Suprapubic skin (tissue), 4 donors: ENCODE measurements around the gene RUFY4. TPM values are rescaled to one million over a fixed set of nuclear protein-coding genes. Genes with fewer than 3 reads are reported as not detected.
A peak's percentile ranks its signal among the peaks of the same experiment; 100 is the strongest.

ENCODE experiments used
- DNase-seq, 2 donors: peaks; one replicate each; pipeline ENCODE4 v3.0.0-alpha.2; 2019; ENCODE audit warnings: low spot score in 2 of 2
- H3K27ac ChIP-seq: fragments of 200-600 bp; sonication (generic); one replicate; pipeline ENCODE4 v1.5.1; 2019
- H3K27me3 ChIP-seq: fragments of 200-600 bp; sonication (generic); one replicate; pipeline ENCODE4 v1.5.1; 2019
- H3K36me3 ChIP-seq: fragments of 200-600 bp; sonication (generic); one replicate; pipeline ENCODE4 v1.5.1; 2019
- H3K4me1 ChIP-seq: fragments of 200-600 bp; sonication (generic); one replicate; pipeline ENCODE4 v1.5.1; 2019
- H3K4me3 ChIP-seq: fragments of 200-600 bp; sonication (generic); one replicate; pipeline ENCODE4 v1.5.1; 2019; ENCODE audit warnings: mild to moderate bottlenecking
- H3K9me3 ChIP-seq: fragments of 200-600 bp; sonication (generic); one replicate; pipeline ENCODE4 v1.5.1; 2019
- EP300 ChIP-seq: sonication (generic); formaldehyde crosslinking; IDR thresholded peaks from one replicate; pipeline ENCODE4 v1.6.1; 2017; ENCODE audit warnings: antibody characterized with exemption
- POLR2A ChIP-seq, 2 donors: fragments of 450-650 bp; IDR thresholded peaks; one replicate each; pipeline ENCODE4 v1.6.1; 2017; ENCODE audit warnings: antibody characterized with exemption in 2 of 2, mild to moderate bottlenecking in 2 of 2, moderate library complexity in 2 of 2
- POLR2AphosphoS5 ChIP-seq, 3 donors: sonication (generic); formaldehyde crosslinking; IDR thresholded peaks; one replicate each; pipeline ENCODE4 v1.6.1; 2017; ENCODE audit warnings: antibody characterized with exemption in 3 of 3
- whole genome bisulfite sequencing: methylation state at CpG from one replicate; pipeline ENCODE4 v1.1.5; 2018; 5-methylcytosine and 5-hydroxymethylcytosine counted together
- total RNA-seq, 4 donors: library from RNA; depleted of rRNA; stranded (reverse); fragments of >200 nt; gene quantifications; one replicate each; pipeline ENCODE4 v1.1.0, GENCODE V29; 2016
- TF ChIP-seq, protein P1 (sequence below), 2 donors: fragments of 200-600 bp in 1 of 2; fragments of 450-650 bp in 1 of 2; sonication (generic) in 1 of 2; IDR thresholded peaks; one replicate each; pipeline ENCODE4 v1.5.1; 2016 to 2019; ENCODE audit warnings: antibody characterized with exemption in 2 of 2, mild to moderate bottlenecking in 1 of 2, moderate library complexity in 1 of 2

RUFY4 gene
- total RNA-seq, 4 donors from 2014 or later: not detected

DNA sequence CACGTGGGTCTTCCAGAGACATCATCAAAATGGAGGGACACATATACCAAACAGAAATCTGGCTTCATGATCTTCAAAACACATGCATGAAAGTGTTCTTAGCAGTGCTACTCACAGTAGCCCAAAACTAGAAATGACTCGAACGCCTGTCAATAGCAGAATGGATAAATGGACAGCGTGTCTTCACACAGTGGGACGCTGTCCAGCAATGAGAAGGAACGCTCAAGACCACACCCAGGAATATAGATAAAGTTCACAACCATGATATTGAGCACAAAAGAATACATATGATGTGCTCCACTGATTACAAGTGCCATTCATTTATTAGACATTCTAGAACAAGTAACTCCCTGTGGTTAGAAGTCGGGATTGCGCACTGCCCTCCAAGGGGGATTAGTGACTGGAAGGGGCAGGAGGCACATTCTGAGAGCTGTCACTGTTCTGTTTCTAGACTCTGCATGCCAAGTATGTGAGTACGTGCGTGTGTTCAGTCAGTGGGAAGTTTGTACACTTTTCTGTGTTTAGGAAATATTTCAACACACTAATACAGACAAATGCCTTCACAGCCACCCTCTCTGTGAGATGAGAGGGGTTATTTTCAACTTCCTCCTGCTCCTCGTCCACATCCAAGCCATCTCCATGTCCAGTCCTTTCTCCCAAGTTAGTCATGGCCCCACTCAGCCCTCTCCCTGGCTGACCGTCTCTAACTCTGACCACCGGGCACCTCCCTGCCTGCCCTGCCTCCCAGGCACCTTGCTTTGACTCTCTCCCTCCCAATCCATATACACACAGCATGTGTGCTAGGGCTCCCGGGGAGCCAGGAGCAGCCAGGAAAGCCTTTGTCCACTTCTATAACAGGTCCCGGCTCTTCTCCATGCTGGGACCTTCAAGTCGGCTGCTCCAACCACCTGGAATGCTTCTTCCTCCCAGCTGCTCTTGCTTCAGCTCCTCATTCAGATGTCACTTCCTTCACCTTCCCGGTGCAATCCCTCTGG lies 39.4 kb upstream of the RUFY4 start:
- Histone ChIP-seq H3K9me3 (no peaks in the 10 kb centered on the region), H3K4me3 (no peak overlapping the region), H3K27me3 (peaks cover 6% of the 10 kb centered on the region), H3K36me3 (no peaks in the 10 kb centered on the region), H3K4me1 (peaks cover 69% of the 10 kb centered on the region), H3K27ac (no peak overlapping the region)
- DNase-seq: peak in 1 of 2 donors; percentile 43
- 59% methylated on average over 17 of the region's 17 CpGs for WGBS
- TF ChIP-seq POLR2A (IDR thresholded peaks at IDR 0.05): no peak
- TF ChIP-seq, protein P1, sequence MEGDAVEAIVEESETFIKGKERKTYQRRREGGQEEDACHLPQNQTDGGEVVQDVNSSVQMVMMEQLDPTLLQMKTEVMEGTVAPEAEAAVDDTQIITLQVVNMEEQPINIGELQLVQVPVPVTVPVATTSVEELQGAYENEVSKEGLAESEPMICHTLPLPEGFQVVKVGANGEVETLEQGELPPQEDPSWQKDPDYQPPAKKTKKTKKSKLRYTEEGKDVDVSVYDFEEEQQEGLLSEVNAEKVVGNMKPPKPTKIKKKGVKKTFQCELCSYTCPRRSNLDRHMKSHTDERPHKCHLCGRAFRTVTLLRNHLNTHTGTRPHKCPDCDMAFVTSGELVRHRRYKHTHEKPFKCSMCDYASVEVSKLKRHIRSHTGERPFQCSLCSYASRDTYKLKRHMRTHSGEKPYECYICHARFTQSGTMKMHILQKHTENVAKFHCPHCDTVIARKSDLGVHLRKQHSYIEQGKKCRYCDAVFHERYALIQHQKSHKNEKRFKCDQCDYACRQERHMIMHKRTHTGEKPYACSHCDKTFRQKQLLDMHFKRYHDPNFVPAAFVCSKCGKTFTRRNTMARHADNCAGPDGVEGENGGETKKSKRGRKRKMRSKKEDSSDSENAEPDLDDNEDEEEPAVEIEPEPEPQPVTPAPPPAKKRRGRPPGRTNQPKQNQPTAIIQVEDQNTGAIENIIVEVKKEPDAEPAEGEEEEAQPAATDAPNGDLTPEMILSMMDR (IDR thresholded peaks at IDR 0.05): no peak
- TF ChIP-seq EP300: no peak
- TF ChIP-seq POLR2AphosphoS5 (IDR thresholded peaks at IDR 0.05): no peak

DNA sequence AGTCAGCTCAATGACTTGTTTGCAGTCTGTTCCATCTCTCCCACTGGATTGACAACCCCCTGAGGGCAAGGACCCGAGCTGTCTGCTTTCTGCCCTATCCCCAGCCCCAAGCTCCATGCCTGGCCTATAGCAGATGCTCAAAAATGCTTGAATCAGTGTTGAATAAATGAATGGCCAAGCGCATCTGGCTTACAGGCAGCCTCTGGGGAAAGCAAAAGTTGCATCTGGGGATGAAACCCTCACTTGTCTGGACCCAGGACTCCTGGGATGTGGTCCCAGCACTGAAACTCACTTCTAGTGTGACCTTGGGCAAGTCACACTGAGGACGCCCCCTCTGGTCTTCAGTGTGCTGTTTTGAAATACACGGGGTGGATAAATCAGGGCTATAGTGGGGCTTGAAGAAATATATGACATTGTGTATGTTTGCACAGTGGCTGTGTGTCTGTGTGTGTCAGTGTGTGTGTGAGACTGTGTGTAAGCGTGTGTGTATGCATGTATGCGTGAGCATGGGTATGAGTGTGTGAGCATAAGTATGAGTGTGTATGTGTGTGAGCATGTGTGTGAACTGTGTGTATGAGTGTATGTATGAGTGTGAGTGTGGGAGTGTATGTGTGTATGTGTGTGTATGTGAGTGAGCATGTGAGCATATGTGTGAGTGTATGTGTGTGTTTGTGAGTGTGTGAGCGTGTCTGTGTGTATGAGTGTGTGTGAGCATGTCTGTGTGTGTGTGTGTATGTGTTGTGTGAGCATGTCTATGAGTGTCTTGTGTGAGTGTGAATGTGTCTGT lies 38.5 kb upstream of the RUFY4 start:
- Histone ChIP-seq H3K4me1 (peaks cover 63% of the 10 kb centered on the region), H3K27ac (no peak overlapping the region), H3K9me3 (no peaks in the 10 kb centered on the region), H3K27me3 (peaks cover 6% of the 10 kb centered on the region), H3K4me3 (no peak overlapping the region), H3K36me3 (no peaks in the 10 kb centered on the region)
- DNase-seq: peak in 1 of 2 donors; percentile 13
- no peak for TF ChIP-seq EP300
- TF ChIP-seq POLR2A (IDR thresholded peaks at IDR 0.05): no peak
- TF ChIP-seq, protein P1 (IDR thresholded peaks at IDR 0.05): no peak
- TF ChIP-seq POLR2AphosphoS5 (IDR thresholded peaks at IDR 0.05): no peak
- 87% methylated on average over 7 of the region's 7 CpGs for WGBS

DNA sequence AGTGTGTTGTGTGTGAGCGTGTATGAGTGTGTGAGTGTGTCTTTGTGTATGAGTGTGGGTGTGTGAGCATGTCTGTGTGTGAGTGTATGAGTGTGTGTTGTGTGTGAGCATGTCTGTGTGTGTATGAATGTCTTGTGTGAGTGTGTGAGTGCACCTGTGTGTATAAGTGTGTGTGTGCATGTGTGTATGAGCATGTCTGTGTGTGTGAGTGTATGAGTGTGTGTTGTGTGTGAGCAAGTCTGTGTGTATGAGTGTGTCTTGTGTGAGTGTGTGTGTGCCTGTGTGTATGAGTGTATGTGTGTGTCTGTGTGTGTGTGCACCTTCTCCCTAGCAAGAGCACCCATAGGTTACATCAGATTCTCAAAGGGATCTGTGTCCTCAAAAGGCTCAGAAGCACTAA lies 37.8 kb upstream of the RUFY4 start:
- H3K36me3 ChIP-seq: no peaks in the 10 kb centered on the region
- no peak for DNase-seq
- WGBS: 74% methylated on average over 1 of the region's 1 CpG
- H3K27me3 ChIP-seq: peaks cover 6% of the 10 kb centered on the region
- no peaks in the 10 kb centered on the region for H3K9me3 ChIP-seq
- H3K4me3 ChIP-seq: no peak overlapping the region
- H3K27ac ChIP-seq: no peak overlapping the region
- peaks cover 61% of the 10 kb centered on the region for H3K4me1 ChIP-seq
- TF ChIP-seq POLR2A (IDR thresholded peaks at IDR 0.05) (no peak), POLR2AphosphoS5 (IDR thresholded peaks at IDR 0.05) (no peak), EP300 (no peak)
- TF ChIP-seq, protein P1 (IDR thresholded peaks at IDR 0.05): no peak

DNA sequence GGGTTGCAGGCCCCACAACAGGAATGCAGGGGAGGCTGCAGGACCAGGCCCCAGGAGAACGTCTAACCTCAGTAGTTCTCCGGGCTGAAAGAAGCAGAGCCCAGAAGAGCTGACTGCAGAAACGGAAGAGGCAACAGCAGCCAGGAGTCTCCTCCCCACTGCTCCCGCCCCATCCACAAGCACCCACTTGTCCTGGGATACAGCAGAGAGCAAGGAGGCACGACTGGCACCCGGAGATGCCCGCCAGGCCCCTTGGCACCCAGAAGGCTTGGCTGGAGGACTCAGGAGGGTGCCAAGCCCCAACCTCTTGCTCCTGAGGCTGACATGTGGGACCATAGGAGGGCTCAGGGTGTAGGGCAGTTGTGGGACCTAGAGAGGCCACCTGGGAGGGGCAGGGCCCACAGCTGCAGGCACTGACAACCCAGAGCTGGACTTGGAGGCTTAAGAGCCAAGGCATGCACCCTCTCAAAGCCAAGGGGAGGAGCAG lies 37.2 kb upstream of the RUFY4 start:
- peak in 1 of 2 donors; percentile 44 for DNase-seq
- TF ChIP-seq, protein P1 (IDR thresholded peaks at IDR 0.05): no peak
- no peak for TF ChIP-seq EP300
- no peak for TF ChIP-seq POLR2A (IDR thresholded peaks at IDR 0.05)
- TF ChIP-seq POLR2AphosphoS5 (IDR thresholded peaks at IDR 0.05): no peak
- Histone ChIP-seq H3K27me3 (peaks cover 6% of the 10 kb centered on the region), H3K4me1 (peaks cover 56% of the 10 kb centered on the region), H3K4me3 (no peak overlapping the region), H3K27ac (no peak overlapping the region), H3K9me3 (no peaks in the 10 kb centered on the region), H3K36me3 (no peaks in the 10 kb centered on the region)
- 67% methylated on average over 7 of the region's 7 CpGs for WGBS
